Activated CD4-positive, alpha-beta T cell treated with anti-CD3 and anti-CD28 coated beads for 48 hours (primary cell): ENCODE measurements around the gene TIGAR.

Experiments
- DNase-seq: peaks from one replicate; pipeline ENCODE4 v3.0.0-alpha.2; 2020

The TIGAR gene

DNA sequence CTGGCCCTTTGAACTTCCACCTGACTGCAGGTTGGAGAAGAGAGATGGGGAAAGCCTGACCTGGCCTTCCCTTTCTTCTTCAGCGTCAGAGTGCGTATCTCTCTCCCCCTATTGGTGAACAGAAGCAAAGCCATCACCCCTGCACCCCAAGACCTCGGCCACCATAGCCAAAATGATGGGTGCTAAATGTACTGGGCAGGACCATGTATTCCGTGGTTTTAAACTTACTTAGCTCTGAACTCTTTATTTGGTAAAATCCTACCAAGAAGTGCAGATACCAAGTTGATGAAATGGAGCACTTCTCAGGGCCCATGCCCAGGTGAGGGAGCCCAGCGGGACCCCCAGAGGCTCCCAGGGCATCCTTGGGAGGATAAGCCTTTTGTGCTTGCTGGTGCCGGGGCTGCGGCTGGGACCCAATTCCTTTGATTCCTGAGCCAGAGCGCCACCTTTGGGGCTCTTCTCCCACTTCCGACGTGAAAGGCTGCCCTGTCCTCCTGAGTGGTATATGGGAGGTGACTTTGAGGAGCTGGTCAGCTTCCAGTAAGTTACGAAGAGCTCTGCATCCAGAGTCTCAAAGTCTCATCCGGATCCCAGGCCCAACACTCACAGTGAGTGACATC lies 38.0 kb upstream of the TIGAR start:
- DNase-seq, result no peak

- DNase-seq, result no peak
These were observed 37.3 kb upstream of the TIGAR start for GRCh38 chr12:4283512-4284255.

- DNase-seq, result no peak
These were observed 36.7 kb upstream of the TIGAR start for GRCh38 chr12:4284306-4284705.

DNA sequence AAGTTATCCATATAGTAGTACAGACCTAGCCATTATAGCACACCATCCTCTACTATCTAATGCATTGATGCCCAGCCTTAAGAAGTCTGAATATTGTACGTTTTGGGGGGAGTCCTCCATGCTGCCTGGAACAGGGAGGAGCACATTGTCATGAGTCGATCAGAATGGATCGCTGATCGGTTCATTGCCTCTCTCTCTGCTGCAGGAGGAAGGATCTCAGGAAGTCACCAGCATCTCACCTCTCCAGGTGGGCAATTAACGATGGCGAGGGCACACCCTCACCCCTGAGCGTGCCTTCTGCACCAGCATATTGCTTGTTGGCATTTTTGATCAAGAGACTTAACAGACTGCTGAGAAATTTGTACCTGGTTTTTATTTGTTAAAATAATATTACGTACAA lies 35.9 kb upstream of the TIGAR start:
- no peak for DNase-seq

DNA sequence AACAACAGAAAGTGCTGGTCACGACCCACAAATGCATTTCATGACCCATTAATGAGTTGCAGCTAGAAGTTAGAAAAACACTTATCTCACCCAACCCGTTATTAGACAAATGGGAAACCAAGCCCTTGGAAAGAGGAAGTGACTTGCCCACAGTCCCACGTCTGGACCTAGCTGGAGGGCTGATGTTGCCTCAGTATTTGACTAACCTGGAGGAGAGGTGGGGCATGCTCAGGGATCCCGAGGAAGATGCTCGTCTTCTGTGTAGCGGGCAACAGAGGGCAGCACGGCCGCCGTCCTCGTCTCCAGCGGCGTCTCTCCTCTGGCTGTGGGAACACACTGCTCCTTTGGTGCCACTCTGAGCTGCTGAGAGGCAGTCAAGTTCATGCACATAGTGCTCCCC lies 34.8 kb upstream of the TIGAR start:
- DNase-seq, result peak; percentile 15

DNA sequence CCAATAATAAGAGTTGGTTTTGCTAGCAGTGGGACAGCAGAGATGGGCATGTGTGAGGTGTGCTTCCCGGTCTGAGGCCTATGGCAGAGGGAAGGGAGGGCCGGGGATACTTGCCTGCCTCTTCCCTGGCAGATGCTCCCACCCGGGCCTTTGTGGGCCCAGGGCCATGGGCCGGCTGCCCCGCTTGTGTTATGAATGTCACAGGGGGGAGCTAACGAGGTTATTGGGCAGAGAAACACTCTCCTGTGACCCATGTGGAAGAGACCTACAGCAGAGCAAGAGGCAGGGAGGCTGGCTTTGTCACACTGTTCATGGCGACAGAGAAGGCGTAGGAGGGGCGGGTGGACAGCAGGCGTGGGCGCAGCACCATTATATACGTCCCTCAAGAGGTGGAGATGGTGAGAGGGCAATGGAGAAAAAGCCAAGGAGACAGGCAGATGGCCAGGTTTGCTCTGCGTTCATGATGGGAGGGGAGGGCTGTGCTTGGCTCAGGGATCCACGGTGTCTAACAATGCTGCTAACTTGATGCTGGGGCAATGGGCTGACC lies 34.2 kb upstream of the TIGAR start:
- DNase-seq, result peak; percentile 13

DNA sequence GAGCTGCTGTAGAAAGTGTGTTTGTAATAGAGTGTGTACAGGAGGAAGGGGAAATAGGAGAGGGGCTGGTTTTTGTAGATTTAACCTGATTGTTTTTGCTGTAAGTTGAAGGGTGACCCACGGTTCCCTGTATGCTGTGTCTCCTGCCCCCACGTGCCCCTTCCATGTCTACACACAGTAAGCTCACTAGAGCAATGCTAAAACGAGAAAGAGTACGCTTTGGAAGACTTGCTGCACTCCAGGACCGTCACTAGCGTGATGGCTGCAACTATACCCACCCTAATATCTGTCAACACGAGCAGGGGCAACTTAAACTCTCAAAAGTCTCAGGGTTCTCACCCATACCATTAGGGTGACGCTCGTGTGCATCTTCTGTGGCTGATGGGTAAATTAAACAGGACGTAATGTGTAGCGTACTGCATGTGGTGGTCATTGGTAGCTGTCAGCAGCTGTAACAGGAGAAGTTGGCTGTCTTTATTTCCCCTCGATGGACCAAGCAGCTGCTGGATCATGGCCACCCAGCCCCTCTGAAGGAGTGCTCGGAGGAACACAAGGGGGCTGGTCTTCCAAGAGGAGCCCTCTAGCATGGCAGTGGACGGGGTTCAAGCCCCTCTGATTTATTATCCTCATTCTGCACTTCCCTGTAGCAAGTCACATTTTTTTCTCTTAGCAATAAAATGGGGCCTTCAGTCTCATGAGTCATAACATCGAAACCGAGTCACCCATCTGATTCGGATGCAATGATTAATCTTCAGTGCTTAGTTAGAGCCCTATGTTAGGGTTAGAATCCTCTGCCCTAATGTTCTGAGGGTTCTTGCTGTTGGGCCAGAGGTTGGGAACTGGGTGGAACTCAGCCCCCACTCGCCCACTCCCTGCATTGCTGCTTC lies 33.4 kb upstream of the TIGAR start:
- peak; percentile 28 for DNase-seq

DNA sequence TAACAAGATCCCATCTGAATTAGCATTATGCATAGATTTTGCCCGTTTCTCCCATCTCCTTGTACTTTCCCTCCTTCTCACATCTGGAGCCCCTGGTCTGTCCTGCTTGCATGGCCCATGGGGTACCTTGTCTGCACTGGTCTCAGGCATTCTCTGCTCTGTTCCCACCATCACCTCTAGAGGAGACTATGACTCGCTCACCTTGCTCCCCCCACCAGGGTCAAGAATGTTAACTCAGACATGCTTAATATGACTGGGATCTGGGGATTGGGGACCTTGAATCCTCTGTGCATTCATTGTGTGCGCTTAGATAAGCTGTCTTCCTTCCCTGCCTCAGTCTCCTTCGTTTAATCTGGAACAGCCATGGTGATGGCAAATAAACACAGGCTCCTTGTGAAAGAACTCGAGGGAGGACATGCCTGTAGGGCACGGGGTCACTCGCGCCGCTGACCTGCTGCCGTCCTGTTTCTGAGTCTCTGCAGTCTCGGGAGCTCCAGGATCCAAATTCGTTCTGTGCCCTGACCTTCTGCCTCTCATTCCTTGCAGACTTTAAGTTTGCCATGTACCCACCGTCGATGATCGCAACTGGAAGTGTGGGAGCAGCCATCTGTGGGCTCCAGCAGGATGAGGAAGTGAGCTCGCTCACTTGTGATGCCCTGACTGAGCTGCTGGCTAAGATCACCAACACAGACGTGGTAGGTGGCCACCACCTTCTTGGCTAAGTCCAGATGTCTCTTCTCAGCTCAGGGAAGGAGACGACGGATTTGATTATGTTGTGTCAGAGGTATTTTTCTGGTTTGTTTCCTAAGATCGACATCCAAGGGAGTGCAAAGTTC lies 32.5 kb upstream of the TIGAR start:
- peak; percentile 25 for DNase-seq

GRCh38 chr12:4289231-4289878 lies 31.7 kb upstream of the TIGAR start:
- DNase-seq, result no peak

GRCh38 chr12:4289998-4290790 lies 30.8 kb upstream of the TIGAR start:
- no peak for DNase-seq

GRCh38 chr12:4292341-4293073 lies 28.5 kb upstream of the TIGAR start:
- DNase-seq, result peak; percentile 15

GRCh38 chr12:4293299-4293965 lies 27.6 kb upstream of the TIGAR start:
- DNase-seq, result peak; percentile 72

GRCh38 chr12:4293966-4294505 lies 27.0 kb upstream of the TIGAR start:
- DNase-seq, result peak; percentile 15

DNA sequence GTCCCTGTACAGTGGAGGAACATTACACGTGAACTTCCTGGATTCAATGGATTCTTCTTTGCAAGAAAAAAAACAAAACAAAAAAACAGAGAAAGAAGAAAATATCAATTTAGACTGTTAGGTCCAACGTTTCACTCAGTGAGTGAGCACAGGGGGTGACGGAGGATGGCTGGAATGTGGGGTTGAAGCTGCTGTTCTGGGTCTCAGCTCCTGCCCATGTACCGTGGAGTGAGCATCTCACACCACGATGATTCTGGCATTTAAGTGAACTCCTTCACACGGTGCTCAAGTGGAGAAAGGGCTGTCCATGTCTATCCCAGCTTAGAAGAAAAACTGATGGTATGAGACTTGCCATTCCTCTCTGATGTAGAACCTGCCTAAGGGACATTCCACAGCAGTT lies 24.3 kb upstream of the TIGAR start:
- DNase-seq, result no peak

DNA sequence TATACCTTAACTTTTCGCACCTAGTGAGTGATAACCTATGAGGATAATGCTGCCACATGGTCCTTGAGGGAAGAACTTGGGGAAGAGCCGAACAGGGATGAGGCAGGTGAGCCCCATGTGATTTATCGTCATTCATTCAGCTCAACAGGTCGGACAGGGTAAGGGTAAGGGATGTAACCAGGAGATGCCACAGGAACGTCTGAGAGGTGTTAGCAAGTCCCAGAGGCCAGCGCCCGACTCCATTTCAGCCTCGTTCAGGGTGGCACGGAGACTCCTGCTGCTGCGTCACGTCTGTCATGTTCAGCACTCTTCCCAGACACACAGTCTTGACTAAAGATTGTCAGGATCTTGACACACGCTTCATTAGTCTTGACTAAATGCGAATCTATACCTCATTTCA lies 23.4 kb upstream of the TIGAR start:
- DNase-seq, result no peak

- DNase-seq, result no peak
These were observed 20.1 kb upstream of the TIGAR start for GRCh38 chr12:4300883-4301282.

GRCh38 chr12:4301932-4302501 lies 19.0 kb upstream of the TIGAR start:
- DNase-seq, result no peak

DNA sequence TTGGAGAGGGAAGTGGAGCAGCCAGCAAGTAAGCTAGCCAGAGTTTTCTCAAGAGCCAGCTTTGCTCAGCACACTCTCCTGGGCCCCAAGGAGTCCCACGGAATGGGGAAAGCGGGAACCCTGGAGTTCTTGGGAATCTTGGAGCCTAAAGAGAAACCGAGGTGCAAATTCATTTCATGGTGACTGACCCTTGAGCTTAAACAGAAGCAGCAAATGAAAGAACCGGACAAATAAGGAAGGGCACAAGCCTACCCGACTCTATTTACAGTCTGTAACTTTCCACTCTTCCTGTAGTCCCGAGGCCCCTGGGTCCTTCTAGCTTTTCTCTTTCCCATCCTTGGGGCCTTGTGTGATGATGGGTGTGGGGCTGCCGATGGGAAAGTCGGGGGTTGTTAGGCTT lies 18.1 kb upstream of the TIGAR start:
- no peak for DNase-seq

- DNase-seq, result no peak
These were observed 17.3 kb upstream of the TIGAR start for GRCh38 chr12:4303750-4304149.
